GM10248 (cell line): Measurements from ENCODE around the gene ERBB4.

Experiments
- CTCF ChIA-PET: fragments of 300-600 bp; sonication (Branson Sonifier 250); formaldehyde crosslinking; extraction: SDS; loops from one replicate; lab custom pipeline; 2021; ENCODE audit warnings: antibody characterized with exemption; lab: Yijun Ruan, JAX
- POLR2A ChIA-PET: fragments of 350-650 bp; sonication (Branson Sonifier 250); formaldehyde crosslinking; extraction: SDS; loops from one replicate; lab custom pipeline; 2020; ENCODE audit warnings: antibody characterized with exemption; lab: Yijun Ruan, JAX
- DNase-seq: peaks from one replicate; pipeline ENCODE4 v3.0.0; 2012; ENCODE audit errors: extremely low spot score
- TF ChIP-seq, protein P1 (sequence below): IDR thresholded peaks from 2 replicates; pipeline ENCODE4 v1.5.1; 2012; ENCODE audit warnings: mild to moderate bottlenecking, low read depth; ENCODE audit errors: extremely low read depth, missing control alignments, control extremely low read depth

ERBB4 gene

DNA sequence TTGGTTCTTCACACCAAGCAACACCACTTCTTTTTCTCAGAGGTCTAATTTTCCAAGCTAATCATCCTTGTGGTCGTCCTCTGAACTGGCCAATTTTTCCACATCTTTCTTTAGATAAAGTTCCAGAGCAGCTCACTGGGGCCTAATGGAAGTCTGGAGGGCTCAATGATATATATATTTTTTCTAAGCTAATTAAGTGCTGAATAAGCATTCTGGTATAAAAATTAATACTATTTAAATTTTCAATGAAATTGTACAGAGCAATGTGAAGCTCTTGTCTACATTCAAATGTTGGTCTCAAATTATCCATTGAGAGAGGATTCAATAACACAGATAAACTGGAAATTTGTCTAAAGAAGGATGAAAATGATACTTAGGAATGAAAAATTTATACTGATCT lies 866.6 kb downstream of the ERBB4 start:
- TF ChIP-seq, protein P1, sequence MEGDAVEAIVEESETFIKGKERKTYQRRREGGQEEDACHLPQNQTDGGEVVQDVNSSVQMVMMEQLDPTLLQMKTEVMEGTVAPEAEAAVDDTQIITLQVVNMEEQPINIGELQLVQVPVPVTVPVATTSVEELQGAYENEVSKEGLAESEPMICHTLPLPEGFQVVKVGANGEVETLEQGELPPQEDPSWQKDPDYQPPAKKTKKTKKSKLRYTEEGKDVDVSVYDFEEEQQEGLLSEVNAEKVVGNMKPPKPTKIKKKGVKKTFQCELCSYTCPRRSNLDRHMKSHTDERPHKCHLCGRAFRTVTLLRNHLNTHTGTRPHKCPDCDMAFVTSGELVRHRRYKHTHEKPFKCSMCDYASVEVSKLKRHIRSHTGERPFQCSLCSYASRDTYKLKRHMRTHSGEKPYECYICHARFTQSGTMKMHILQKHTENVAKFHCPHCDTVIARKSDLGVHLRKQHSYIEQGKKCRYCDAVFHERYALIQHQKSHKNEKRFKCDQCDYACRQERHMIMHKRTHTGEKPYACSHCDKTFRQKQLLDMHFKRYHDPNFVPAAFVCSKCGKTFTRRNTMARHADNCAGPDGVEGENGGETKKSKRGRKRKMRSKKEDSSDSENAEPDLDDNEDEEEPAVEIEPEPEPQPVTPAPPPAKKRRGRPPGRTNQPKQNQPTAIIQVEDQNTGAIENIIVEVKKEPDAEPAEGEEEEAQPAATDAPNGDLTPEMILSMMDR, result no peak
- POLR2A ChIA-PET, result no interaction called here
- no peak for DNase-seq
- CTCF ChIA-PET, result interaction anchor here (0.9 kb wide), 1 partner anchor 76 kb away, joined by 4 read pairs; no protein-coding TSS in a partner anchor

- TF ChIP-seq, protein P1, result no peak
- DNase-seq, result no peak
- ChIA-PET POLR2A (no interaction called here), CTCF (no interaction called here)
Measured at GRCh38 chr2:211665299-211665698, 873.3 kb downstream of the ERBB4 start.

- DNase-seq, result no peak
- TF ChIP-seq, protein P1, result no peak
- POLR2A ChIA-PET, result no interaction called here
- CTCF ChIA-PET, result interaction anchor here (1.4 kb wide), 1 partner anchor 11 kb away, joined by 3 read pairs; no protein-coding TSS in a partner anchor
Measured at GRCh38 chr2:211664321-211664720, 874.3 kb downstream of the ERBB4 start.

DNA sequence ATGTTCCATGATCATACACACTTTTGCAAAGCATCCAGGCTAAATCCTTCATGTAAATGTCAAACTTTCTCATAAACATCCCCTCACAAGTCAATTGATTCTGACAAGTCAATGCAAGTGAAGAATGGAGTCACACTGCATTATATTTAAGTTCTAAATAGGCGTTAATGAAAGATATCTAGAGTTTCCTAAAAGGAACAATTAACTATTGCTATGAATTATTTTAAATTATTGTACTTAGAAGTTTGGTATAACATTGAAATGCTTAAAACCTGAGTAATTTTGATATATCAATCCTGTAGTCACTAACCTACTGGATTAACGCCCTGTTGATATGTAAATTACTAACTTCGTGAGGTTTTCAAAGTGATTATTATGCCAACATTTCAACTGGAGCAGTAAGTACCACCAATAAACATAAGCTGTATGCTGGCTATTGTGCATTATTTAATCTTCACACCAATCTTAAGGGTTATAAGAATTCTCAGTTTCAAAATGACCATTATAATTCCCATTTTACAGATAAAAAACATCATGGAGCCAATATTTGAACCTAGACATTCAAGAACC lies 884.3 kb downstream of the ERBB4 start:
- ChIA-PET POLR2A (no interaction called here), CTCF (no interaction called here)
- no peak for DNase-seq
- TF ChIP-seq, protein P1, result no peak

- ChIA-PET CTCF (no interaction called here), POLR2A (no interaction called here)
- TF ChIP-seq, protein P1, result no peak
- no peak for DNase-seq
Measured at GRCh38 chr2:211652327-211652726, 886.3 kb downstream of the ERBB4 start.

DNA sequence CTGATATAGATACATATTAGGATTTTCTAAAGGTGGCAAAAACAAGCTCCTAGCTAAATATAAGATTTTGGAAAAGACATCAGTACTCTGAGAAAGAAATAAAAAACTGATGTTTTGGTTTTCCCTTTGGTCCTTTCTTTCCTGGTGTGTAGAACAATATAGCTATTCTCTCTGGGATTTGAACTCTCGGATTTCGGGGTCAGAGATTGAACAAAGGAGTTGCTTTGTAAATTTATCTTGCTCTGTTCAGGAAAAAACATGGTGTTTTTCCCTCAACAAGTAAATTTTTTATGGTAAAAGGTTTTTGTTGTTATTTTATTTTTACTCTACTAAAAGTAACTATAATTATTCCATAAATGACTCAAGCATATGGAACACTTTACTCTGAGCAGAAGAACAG lies 889.3 kb downstream of the ERBB4 start:
- TF ChIP-seq, protein P1, result no peak
- POLR2A ChIA-PET, result no interaction called here

GRCh38 chr2:211631503-211631902 lies 907.1 kb downstream of the ERBB4 start:
- CTCF ChIA-PET, result no interaction called here

More for the DNA sequence above, 889.3 kb downstream of the ERBB4 start:
- CTCF ChIA-PET, result no interaction called here
- DNase-seq, result no peak

More at GRCh38 chr2:211631503-211631902, 907.1 kb downstream of the ERBB4 start:
- TF ChIP-seq, protein P1, result no peak
- no peak for DNase-seq
- POLR2A ChIA-PET, result no interaction called here
